ENCODE data around the gene RIPPLY3. TPM values are rescaled to one million over a fixed set of nuclear protein-coding genes. Genes with fewer than 3 reads are reported as not detected.

RIPPLY3 gene
- total RNA-seq, 2 experiments from 2014 or later, result not detected

DNA sequence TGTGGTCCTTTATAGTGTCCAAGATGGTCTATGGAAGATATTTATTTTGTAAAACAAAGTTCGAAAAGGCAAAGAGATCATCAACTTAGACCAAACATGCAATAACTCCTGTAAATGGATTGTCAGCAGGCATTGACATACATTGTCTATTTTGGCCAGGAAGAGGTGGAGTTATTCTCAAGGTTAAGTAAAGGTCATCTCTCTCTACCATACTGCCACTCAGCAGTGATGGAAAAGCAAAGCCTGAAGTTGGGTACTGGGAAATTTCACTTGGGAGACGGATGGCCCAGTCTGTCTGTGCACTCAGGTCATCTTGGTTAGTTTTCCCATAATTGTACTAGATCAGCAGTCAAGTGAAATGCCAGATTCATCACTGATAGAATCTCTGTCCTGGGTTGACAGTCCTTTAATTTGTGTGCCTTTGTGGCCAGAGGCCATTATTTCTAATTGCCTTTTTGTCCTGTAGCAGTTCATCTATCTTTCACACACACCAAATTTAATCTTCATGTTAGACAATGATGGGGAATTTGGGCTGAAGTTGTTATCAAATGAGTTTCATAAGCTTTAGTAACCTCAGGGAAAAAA is 48.9 kb downstream of the RIPPLY3 start:
- Histone ChIP-seq H3K9me3 (ENCODE audit: low read length) (no peaks in the 10 kb centered on the region), H4K20me1 (ENCODE audit: insufficient read depth, low read length) (no peaks in the 10 kb centered on the region), H3K4me2 (ENCODE audit: low read length) (no peak overlapping the region), H3K27ac (ENCODE audit: low read depth, low read length, poor library complexity, severe bottlenecking) (no peak overlapping the region), H3K79me2 (ENCODE audit: insufficient read depth, low read depth, low read length) (no peaks in the 10 kb centered on the region), H3K36me3 (ENCODE audit: insufficient read depth, low read length) (no peaks in the 10 kb centered on the region), H3K9me2 (ENCODE audit: insufficient read depth, low read length) (no peaks in the 10 kb centered on the region), H3K4me3 (ENCODE audit: low read depth, low read length, poor library complexity, severe bottlenecking) (no peak overlapping the region), H3K4me1 (ENCODE audit: insufficient read depth, low read length, poor library complexity, severe bottlenecking) (peaks cover 4% of the 10 kb centered on the region), H2AFZ (ENCODE audit: low read length) (no peak overlapping the region)
- POLR2A ChIA-PET, result no interaction called here
- DNase-seq (ENCODE audit: low spot score), result no peak
- CTCF ChIA-PET (ENCODE audit: unreplicated experiment), result no interaction called here
- intact Hi-C loops (cut with micrococcal nuclease; ENCODE audit: unreplicated experiment), result no loop called here
- TF ChIP-seq EZH2phosphoT487 (IDR thresholded peaks at IDR 0.05; ENCODE audit: borderline replicate concordance, low read depth, low read length), result no peak
- TF ChIP-seq, protein P1, sequence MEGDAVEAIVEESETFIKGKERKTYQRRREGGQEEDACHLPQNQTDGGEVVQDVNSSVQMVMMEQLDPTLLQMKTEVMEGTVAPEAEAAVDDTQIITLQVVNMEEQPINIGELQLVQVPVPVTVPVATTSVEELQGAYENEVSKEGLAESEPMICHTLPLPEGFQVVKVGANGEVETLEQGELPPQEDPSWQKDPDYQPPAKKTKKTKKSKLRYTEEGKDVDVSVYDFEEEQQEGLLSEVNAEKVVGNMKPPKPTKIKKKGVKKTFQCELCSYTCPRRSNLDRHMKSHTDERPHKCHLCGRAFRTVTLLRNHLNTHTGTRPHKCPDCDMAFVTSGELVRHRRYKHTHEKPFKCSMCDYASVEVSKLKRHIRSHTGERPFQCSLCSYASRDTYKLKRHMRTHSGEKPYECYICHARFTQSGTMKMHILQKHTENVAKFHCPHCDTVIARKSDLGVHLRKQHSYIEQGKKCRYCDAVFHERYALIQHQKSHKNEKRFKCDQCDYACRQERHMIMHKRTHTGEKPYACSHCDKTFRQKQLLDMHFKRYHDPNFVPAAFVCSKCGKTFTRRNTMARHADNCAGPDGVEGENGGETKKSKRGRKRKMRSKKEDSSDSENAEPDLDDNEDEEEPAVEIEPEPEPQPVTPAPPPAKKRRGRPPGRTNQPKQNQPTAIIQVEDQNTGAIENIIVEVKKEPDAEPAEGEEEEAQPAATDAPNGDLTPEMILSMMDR (conservative IDR thresholded peaks at IDR 0.05; ENCODE audit: low read length), result no peak
- no TSS peak for BruUV-seq (replicated peaks)

DNA sequence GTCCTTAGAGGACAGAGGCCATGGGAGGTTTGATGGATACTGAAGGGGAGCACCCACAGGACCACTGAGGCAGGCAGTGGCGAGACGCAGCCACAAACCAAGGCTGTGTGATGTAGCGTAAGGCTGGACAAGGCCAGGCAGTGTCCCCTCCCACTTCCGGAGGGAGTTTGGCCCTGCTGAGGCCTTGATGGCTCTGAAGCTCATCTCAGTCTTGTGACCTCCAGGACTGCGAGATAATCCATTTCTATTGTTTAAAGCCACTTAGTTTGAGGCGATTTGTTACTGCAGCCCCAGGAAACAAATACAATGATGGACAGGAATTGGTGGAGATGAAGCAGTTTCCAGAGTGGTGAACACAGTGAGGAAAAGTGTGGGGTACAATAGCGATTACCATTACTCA is 51.1 kb downstream of the RIPPLY3 start:
- Histone ChIP-seq H3K9me3 (ENCODE audit: low read length) (no peaks in the 10 kb centered on the region), H3K27ac (ENCODE audit: low read depth, low read length, poor library complexity, severe bottlenecking) (no peak overlapping the region), H3K4me3 (ENCODE audit: low read depth, low read length, poor library complexity, severe bottlenecking) (no peak overlapping the region), H3K4me2 (ENCODE audit: low read length) (no peak overlapping the region), H3K9me2 (ENCODE audit: insufficient read depth, low read length) (no peaks in the 10 kb centered on the region), H2AFZ (ENCODE audit: low read length) (no peak overlapping the region), H3K36me3 (ENCODE audit: insufficient read depth, low read length) (no peaks in the 10 kb centered on the region), H3K79me2 (ENCODE audit: insufficient read depth, low read depth, low read length) (no peaks in the 10 kb centered on the region), H4K20me1 (ENCODE audit: insufficient read depth, low read length) (no peaks in the 10 kb centered on the region), H3K4me1 (ENCODE audit: insufficient read depth, low read length, poor library complexity, severe bottlenecking) (peaks cover 21% of the 10 kb centered on the region)
- TF ChIP-seq, protein P1 (conservative IDR thresholded peaks at IDR 0.05; ENCODE audit: low read length), result no peak
- no peak for TF ChIP-seq EZH2phosphoT487 (IDR thresholded peaks at IDR 0.05; ENCODE audit: borderline replicate concordance, low read depth, low read length)
- no TSS peak for BruUV-seq (replicated peaks)
- no peak for DNase-seq (ENCODE audit: low spot score)
- POLR2A ChIA-PET, result no interaction called here
- CTCF ChIA-PET (ENCODE audit: unreplicated experiment), result no interaction called here
- intact Hi-C loops (cut with micrococcal nuclease; ENCODE audit: unreplicated experiment), result no loop called here

DNA sequence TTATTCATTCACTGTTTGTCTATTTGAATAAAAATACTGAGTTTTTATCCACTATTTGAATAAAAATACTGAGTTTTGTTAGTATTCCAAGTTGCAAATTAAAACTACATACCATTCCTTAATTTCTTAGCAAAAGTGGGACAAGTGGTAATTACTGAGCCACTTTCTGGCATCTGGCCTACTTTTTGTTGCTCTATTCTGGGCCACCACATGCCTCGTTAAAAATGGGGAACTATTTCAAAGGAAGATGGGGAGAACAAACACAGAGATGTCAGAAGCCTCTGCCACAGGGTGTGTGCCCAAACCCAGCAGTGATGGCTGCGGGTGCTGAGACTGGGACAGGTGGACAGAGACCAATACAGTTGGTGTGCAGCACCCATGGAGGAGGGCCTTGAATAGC is 51.8 kb downstream of the RIPPLY3 start:
- TF ChIP-seq, protein P1 (conservative IDR thresholded peaks at IDR 0.05; ENCODE audit: low read length), result no peak
- TF ChIP-seq EZH2phosphoT487 (IDR thresholded peaks at IDR 0.05; ENCODE audit: borderline replicate concordance, low read depth, low read length), result no peak
- ChIA-PET POLR2A (no interaction called here), CTCF (ENCODE audit: unreplicated experiment) (no interaction called here)
- DNase-seq (ENCODE audit: low spot score), result no peak
- intact Hi-C loops (cut with micrococcal nuclease; ENCODE audit: unreplicated experiment), result no loop called here
- Histone ChIP-seq H3K4me3 (ENCODE audit: low read depth, low read length, poor library complexity, severe bottlenecking) (no peak overlapping the region), H3K27ac (ENCODE audit: low read depth, low read length, poor library complexity, severe bottlenecking) (no peak overlapping the region), H4K20me1 (ENCODE audit: insufficient read depth, low read length) (no peaks in the 10 kb centered on the region), H3K36me3 (ENCODE audit: insufficient read depth, low read length) (no peaks in the 10 kb centered on the region), H3K4me2 (ENCODE audit: low read length) (no peak overlapping the region), H3K9me2 (ENCODE audit: insufficient read depth, low read length) (no peaks in the 10 kb centered on the region), H3K4me1 (ENCODE audit: insufficient read depth, low read length, poor library complexity, severe bottlenecking) (peaks cover 26% of the 10 kb centered on the region), H3K79me2 (ENCODE audit: insufficient read depth, low read depth, low read length) (no peaks in the 10 kb centered on the region), H3K9me3 (ENCODE audit: low read length) (no peaks in the 10 kb centered on the region), H2AFZ (ENCODE audit: low read length) (no peak overlapping the region)
- BruUV-seq (replicated peaks), result no TSS peak
